ENCODE data around the gene ADAMTS10. TPM values are rescaled to one million over a fixed set of nuclear protein-coding genes. Genes with fewer than 3 reads are reported as not detected.

Gene ADAMTS10
- total RNA-seq (2016; rRNA removed; fragmentation: Illumina TruSeq; extraction: Trizol) (0.49 TPM in 1 of 2 replicates, not detected in the other), polyA plus RNA-seq (2011; rRNA removed) (1.7 and 3.0 TPM in 2 replicates), polyA minus RNA-seq (2011; rRNA and poly(A)+ RNA removed; ENCODE audit: low replicate concordance) (1.9 and 2.8 TPM in 2 replicates), Bru-seq, nascent RNA (percentile 27 among the genes with signal in this experiment), BruChase-seq, experiment 1, labeled RNA remaining after a 6-hour chase (percentile 33 among the genes with signal in this experiment), BruChase-seq, experiment 2, labeled RNA remaining after a 2-hour chase (percentile 28 among the genes with signal in this experiment)
- not detected in 2 replicates for total RNA-seq (2016; cell fraction: cytosol; rRNA removed; fragmentation: Illumina TruSeq; extraction: Trizol; ENCODE audit: low read depth)
- 0.24 TPM in 1 of 2 replicates, not detected in the other for total RNA-seq (2016; cell fraction: insoluble cytoplasmic fraction; rRNA removed; fragmentation: Illumina TruSeq; extraction: Trizol)
- total RNA-seq (2016; cell fraction: membrane; rRNA removed; fragmentation: Illumina TruSeq; extraction: Trizol): not detected in 2 replicates
- 1.2 TPM in 1 of 2 replicates, not detected in the other for total RNA-seq (2016; cell fraction: nucleus; rRNA removed; fragmentation: Illumina TruSeq; extraction: Trizol)
- 0.46 and 0.68 TPM in 2 replicates for polyA plus RNA-seq (2011; cell fraction: cytosol; rRNA removed)
- 33.0 and 37.3 TPM in 2 replicates for polyA plus RNA-seq (2011; cell fraction: nucleus; rRNA removed)
- 2.1 and 3.0 TPM in 2 replicates for polyA plus RNA-seq (2012)
- polyA plus RNA-seq (2016; cell fraction: cytosol; fragmentation: Illumina TruSeq; extraction: Trizol; ENCODE audit: low read depth): not detected in 2 replicates
- not detected in 2 replicates for polyA plus RNA-seq (2016; cell fraction: insoluble cytoplasmic fraction; fragmentation: Illumina TruSeq; extraction: Trizol; ENCODE audit: low read depth)
- not detected in 2 replicates for polyA plus RNA-seq (2016; cell fraction: membrane; fragmentation: Illumina TruSeq; extraction: Trizol; ENCODE audit: low read depth)
- polyA plus RNA-seq (2016; cell fraction: nucleus; fragmentation: Illumina TruSeq; extraction: Trizol; ENCODE audit: insufficient read depth, low read depth): 0.67 and 1.2 TPM in 2 replicates
- polyA minus RNA-seq (2011; cell fraction: cytosol; rRNA and poly(A)+ RNA removed): 0.79 TPM in 1 of 2 replicates, not detected in the other
- polyA minus RNA-seq (2011; cell fraction: nucleus; rRNA and poly(A)+ RNA removed): 7.1 and 8.1 TPM in 2 replicates
- long read RNA-seq, experiment 1: 0 reads
- long read RNA-seq, experiment 2, partial matches to known transcripts: 0 of 2 reads
- long read RNA-seq, experiment 2, other reads (novel, unspliced or antisense): 2 of 2 reads

GRCh38 chr19:8610041-8610935 is at the start of gene ADAMTS10:
Gene ADAMTS10 (minus strand): TSS chr19:8610715. CDS start chr19:8605710, 5,005 bp downstream.
- Histone ChIP-seq H3K9ac (ENCODE audit: insufficient read depth, low read depth, low read length) (peak within 1 kb of the TSS; percentile 67), H3K4me2 (ENCODE audit: low read depth, low read length) (peak within 1 kb of the TSS; percentile 92), H4K20me1 (ENCODE audit: insufficient read depth, low read length) (no peaks in the 10 kb centered on the region), H3K9me3 (ENCODE audit: low read length) (no peaks in the 10 kb centered on the region), H3K36me3 (replicated peaks in 1 of 2; ENCODE audit: control insufficient read depth in 1 of 2, insufficient read depth in 2 of 2, low read length in 2 of 2) (no peaks in the 10 kb centered on the region), H3K27me3 (ENCODE audit: control insufficient read depth in 1 of 2, insufficient read depth in 2 of 2, low read length in 2 of 2) (peaks cover 0 to 7% of the 10 kb centered on the region in 2 experiments; a peak in 2 of 5 replicates), H3K4me1 (ENCODE audit: insufficient read depth, low read length) (peaks cover 15% of the 10 kb centered on the region), H3K27ac (ENCODE audit: extremely low read length, insufficient read depth, low read length) (no peak within 1 kb of the TSS), H3K4me3 (replicated peaks in 1 of 3; ENCODE audit: insufficient read depth in 1 of 3, low read depth in 2 of 3, low read length in 3 of 3) (peak within 1 kb of the TSS; percentile 55 to 75 (median 72)), H2AFZ (ENCODE audit: low read length) (no peak within 1 kb of the TSS), H3K79me2 (ENCODE audit: insufficient read depth, low read length) (no peaks in the 10 kb centered on the region)
- intact Hi-C loops (cut with micrococcal nuclease; ENCODE audit: unreplicated experiment) (no loop called here), in situ Hi-C loops (cut with HindIII; ENCODE audit: extremely low pct_ligation_motif_present, low pct_unique_long_range_greater_than_20kb) (no loop called here)
- POLR2A ChIA-PET: no interaction called here
- no TSS peak for BruUV-seq (replicated peaks)
- no peak for FAIRE-seq
- WGBS (ENCODE audit: low lambda C conversion rate): 1% methylated on average over 29 of the region's 74 CpGs
- CTCF ChIA-PET (ENCODE audit: low intra/inter-chr PET ratio, low total read pairs): no interaction called here
- no peak; the same call in 1 of the 3 replicates for ATAC-seq
- DNase-seq (ENCODE audit: low spot score): no peak
- TF ChIP-seq TARDBP (CRISPR knock-in tag; IDR thresholded peaks at IDR 0.05) (0 out of 2 replicates have a peak, but pooled peaks have one; percentile 32), ZBTB46 (CRISPR knock-in tag; IDR thresholded peaks at IDR 0.05; ENCODE audit: borderline replicate concordance) (no peak), HMGXB4 (CRISPR knock-in tag; IDR thresholded peaks at IDR 0.05; ENCODE audit: borderline replicate concordance in 1 of 2, low read depth in 1 of 2) (peak in 1 of 2 experiments; percentile 17; a peak in 1 of 4 replicates), ARNTL (CRISPR knock-in tag; IDR thresholded peaks at IDR 0.05) (0 out of 2 replicates have a peak, but pooled peaks have one; percentile 26), TOPORS (CRISPR knock-in tag; IDR thresholded peaks at IDR 0.05) (0 out of 2 replicates have a peak, but pooled peaks have one; percentile 35), PATZ1 (CRISPR knock-in tag; IDR thresholded peaks at IDR 0.05) (0 out of 2 replicates have a peak, but pooled peaks have one; percentile 16)

Data from HepG2 (cell line).